Stimulated activated naive CD8-positive, alpha-beta T cell treated with anti-CD3 and anti-CD28 coated beads, Interleukin-15, Interleukin-2, amounts not matched to agents 100 U/mL and 50 U/mL, for 24 hours (primary cell): ENCODE measurements around the gene TRAPPC12.
"Not testable (repeated sequence)": the region's sequence is repeated elsewhere in the genome, so short reads cannot be mapped to it uniquely, and the experiment has no call there.

Experiments used
- ATAC-seq: fragments of 150-1000 bp; cut with Tn5 transposase; one replicate; pipeline ENCODE4 v1.10.0; 2021
- DNase-seq: peaks from one replicate; pipeline ENCODE4 v3.0.0; 2021

The TRAPPC12 gene

GRCh38 chr2:3486047-3487027 is 106.8 kb downstream of the TRAPPC12 start:
- DNase-seq: no peak
- no peak for ATAC-seq

GRCh38 chr2:3487028-3487425 is 107.5 kb downstream of the TRAPPC12 start:
- ATAC-seq (no peak), DNase-seq (no peak)

GRCh38 chr2:3487432-3487831 is 107.9 kb downstream of the TRAPPC12 start:
- ATAC-seq (no peak), DNase-seq (no peak)

GRCh38 chr2:3488061-3488531 is 108.6 kb downstream of the TRAPPC12 start:
- DNase-seq: no peak
- ATAC-seq: no peak

- no peak for DNase-seq
- ATAC-seq: no peak
Measured at GRCh38 chr2:3488855-3489763, 109.6 kb downstream of the TRAPPC12 start.

GRCh38 chr2:3489764-3490115 is 110.2 kb downstream of the TRAPPC12 start:
- no peak for DNase-seq
- ATAC-seq: no peak

GRCh38 chr2:3490191-3491170 is 111.0 kb downstream of the TRAPPC12 start:
- no peak for ATAC-seq
- DNase-seq: no peak

- ATAC-seq: no peak
Measured at GRCh38 chr2:3491306-3491705, 111.8 kb downstream of the TRAPPC12 start.

GRCh38 chr2:3491716-3492474 is 112.4 kb downstream of the TRAPPC12 start:
- DNase-seq (no peak), ATAC-seq (no peak)

More at GRCh38 chr2:3491306-3491705, 111.8 kb downstream of the TRAPPC12 start:
- DNase-seq: no peak

GRCh38 chr2:3492475-3492787 is 112.9 kb downstream of the TRAPPC12 start:
- not testable (repeated sequence) for DNase-seq, ATAC-seq

- DNase-seq: no peak
Measured at GRCh38 chr2:3492951-3493614, 113.6 kb downstream of the TRAPPC12 start.

GRCh38 chr2:3493615-3494007 is 114.1 kb downstream of the TRAPPC12 start:
- no peak for ATAC-seq
- no peak for DNase-seq

More at GRCh38 chr2:3492951-3493614, 113.6 kb downstream of the TRAPPC12 start:
- ATAC-seq: no peak

- ATAC-seq: no peak
- DNase-seq: no peak
Measured at GRCh38 chr2:3494984-3495666, 115.6 kb downstream of the TRAPPC12 start.

GRCh38 chr2:3496708-3497080 is 117.2 kb downstream of the TRAPPC12 start:
- DNase-seq, ATAC-seq: not testable (repeated sequence)

GRCh38 chr2:3498783-3499394 is 119.4 kb downstream of the TRAPPC12 start:
- DNase-seq (no peak), ATAC-seq (no peak)

GRCh38 chr2:3500326-3500899 is 120.9 kb downstream of the TRAPPC12 start:
- DNase-seq (no peak), ATAC-seq (no peak)

- ATAC-seq (no peak), DNase-seq (no peak)
Measured at GRCh38 chr2:3503046-3503445, 123.6 kb downstream of the TRAPPC12 start.

GRCh38 chr2:3503483-3503882 is 124.0 kb downstream of the TRAPPC12 start:
- no peak for DNase-seq
- ATAC-seq: no peak

- DNase-seq (no peak), ATAC-seq (no peak)
Measured at GRCh38 chr2:3504741-3505140, 125.2 kb downstream of the TRAPPC12 start.
